Inferior parietal cortex (tissue), 1 donor: ENCODE measurements around the gene GMDS.

Experiments used
- DNase-seq: peaks from one replicate; pipeline ENCODE4 v3.0.0-alpha.2; 2016; ENCODE audit errors: extremely low spot score

The GMDS gene

DNA sequence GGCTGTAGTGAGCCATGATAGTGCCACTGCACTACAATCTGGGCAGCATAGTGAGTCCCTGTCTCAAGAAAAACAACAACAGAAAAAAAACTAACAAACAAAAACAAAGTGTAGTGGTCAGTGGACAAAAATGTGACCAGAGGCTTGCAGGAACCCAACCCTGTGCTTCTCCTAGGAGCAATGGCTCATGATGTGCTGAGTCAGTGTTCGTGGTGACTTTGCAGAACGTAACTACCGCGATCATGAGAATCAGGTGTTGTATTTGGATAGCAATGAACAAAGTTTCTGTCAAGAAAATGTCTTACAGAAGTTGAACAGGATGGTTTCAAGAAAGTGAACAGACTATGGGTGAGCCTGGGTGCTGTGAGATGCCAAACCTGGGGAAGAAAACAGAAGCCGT, 654.2 kb downstream of the GMDS start:
- DNase-seq, result no peak

DNA sequence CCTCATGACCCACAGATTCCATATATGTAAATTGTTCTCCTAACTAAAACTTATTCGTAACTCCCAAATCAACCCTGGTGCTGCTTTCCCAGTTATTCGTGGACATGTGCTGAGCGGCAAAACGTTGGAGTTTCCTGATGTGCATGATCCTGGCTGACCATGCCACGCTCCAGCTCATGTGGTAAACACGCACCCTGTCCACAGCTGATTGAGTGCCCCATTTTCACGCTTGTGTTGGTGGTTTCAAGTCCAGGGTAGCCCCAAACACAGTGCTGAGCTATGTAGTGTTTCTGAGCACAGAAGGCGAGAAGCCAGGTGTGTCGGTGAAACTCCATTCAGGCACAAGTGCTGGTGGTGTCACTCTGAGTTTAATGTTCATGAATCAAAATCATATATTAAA, 654.8 kb downstream of the GMDS start:
- no peak for DNase-seq

DNA sequence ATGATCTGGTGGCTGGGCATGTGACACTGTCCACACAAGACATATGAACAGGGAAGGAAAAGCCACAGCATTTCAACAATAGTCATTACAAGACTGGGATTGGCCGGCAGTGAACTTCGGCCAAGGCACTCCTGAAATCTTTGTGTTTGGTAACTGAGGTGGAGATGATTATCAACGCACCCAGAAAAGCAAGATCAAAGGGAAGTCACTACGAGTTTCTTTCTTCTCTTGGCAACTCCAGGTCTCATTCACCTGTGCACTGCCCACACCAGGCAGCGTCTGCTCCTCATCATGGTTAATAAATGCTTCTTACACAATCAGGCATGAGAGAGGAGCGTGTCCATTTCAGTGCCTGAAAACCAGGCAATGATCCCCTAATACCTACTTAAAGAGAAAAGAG, 656.2 kb downstream of the GMDS start:
- no peak for DNase-seq

DNA sequence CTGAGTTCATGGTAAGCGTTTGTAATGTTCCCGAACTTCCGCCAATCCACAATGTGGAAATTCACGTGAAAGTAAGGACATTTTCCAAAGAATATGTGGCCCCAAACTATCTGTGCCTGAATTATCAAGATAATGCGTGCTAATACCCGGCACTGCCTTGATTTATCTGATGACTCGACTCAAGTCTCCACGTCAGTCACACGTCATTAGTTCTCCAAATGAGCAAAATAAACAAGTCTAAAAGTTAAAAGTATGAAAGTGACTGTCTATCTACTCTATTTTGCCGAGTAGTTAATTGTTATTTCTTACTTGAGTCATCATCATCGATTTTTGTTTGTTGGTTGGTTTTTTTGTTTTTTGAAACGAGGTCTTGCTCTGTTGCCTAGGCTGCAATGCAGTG, 657.4 kb downstream of the GMDS start:
- DNase-seq, result no peak

DNA sequence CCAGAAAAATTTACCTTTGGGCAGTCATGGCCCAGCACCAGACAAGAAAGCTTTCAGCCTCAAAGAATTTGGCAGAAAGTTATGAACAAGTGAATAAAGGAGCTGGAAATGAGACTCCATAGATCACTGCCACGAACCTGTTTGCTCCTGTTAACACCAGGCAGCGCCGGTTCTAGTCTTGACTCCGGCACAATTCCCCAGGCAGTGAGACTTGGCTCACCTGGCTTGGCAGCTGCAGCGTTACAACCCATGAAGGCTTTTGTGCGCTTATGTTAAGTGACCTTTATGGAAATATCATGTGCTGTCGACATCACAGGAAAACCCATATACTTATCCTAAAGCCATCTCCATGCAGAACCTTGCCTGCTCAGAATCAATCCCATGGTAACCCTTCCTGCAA, 657.9 kb downstream of the GMDS start:
- DNase-seq, result no peak

DNA sequence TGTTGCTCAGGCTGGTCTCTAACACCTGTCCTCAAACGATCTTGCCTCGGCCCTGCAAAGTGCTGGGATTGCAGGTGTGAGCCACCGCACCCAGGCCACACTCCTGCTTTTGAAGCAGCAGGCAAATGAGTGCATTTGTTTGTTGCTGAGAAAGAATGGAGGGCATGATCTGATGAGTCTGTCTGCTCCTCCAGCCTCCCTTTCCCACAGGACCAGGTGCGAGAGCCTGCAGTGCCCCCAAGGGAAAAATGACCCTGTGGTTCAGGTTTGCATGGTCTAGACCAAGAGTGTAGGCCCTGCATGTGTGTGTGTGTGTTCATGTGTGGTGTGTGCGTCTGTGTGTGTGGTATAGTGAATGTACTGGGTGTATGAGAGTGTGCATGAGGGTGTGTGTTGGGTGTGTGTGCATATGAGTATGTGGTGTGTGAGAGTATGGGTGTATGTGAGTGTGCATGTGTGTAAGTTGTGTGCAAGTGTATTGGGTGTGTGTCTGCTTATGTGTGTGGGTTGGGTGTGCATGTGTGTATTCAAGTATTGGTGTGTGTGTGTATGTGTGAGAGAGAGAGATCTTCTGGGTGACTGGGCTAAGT, 658.4 kb downstream of the GMDS start:
- DNase-seq, result no peak

DNA sequence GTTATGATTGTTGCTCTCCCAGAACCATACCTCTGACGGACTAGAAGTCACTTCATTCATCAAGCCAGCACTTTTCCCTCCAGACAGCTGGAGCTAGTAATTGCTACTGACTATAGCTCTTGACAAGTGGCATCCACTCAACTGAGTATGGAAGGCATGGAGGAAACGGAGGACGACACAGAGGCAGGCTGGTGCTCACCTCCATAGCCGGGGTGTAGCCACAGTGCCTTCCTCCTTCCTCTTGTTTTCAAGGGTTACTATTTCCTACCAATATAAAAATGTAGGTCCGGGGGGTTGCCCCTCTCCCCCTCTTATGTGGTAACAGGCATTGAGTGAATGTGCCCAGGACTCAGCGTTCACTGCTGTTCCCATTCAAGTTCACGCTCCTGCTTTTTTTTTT, 659.1 kb downstream of the GMDS start:
- DNase-seq, result no peak

DNA sequence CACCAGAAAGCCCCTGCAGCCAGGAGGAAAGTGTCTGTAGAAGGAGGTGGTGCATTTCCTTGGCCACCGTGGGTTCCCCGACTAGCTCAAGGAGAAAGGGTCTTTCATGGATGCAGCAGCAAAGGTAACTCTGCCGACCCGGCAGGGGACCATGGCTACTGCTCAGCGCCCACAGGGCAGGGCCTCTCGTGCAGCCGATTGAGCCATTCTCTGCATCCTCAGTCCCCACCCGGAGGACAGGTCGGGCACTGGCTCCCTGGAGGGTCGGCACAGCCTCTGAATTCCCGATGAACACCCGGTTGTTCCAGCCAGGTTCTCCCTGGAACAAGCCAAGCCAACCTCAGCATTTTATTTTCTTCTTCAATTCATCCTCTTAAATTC, 659.7 kb downstream of the GMDS start:
- no peak for DNase-seq

DNA sequence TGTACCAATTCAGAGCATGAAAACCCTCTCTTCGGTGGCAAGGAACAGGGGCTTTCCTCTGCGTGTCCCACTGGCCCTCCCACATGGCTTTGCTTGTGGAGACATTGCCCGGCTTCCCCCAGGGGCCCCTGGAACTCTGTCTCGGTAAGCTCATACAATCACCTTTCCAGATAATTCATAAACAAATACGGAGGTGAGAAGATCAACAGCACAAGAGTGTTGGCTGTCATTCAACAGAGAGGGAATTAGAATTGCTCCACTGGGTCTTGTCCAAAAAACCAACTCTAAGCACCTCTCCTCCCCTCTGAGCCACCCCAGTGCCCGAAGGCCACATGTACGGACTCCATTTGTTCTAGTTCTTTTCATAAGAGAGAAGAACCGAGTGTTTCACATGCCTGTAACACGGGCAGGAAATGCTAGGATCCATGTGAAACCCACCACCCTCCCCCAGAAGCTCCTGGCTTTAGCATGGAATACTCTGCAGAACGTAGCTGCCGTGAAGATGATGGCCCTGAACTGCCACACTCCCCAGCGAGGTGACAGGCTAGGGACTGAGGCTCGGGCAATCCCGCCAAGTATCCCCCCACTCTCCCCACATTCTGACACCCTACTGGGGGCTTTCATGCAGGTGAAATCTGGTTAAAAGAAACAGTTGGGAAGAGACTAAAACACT, 660.3 kb downstream of the GMDS start:
- no peak for DNase-seq

DNA sequence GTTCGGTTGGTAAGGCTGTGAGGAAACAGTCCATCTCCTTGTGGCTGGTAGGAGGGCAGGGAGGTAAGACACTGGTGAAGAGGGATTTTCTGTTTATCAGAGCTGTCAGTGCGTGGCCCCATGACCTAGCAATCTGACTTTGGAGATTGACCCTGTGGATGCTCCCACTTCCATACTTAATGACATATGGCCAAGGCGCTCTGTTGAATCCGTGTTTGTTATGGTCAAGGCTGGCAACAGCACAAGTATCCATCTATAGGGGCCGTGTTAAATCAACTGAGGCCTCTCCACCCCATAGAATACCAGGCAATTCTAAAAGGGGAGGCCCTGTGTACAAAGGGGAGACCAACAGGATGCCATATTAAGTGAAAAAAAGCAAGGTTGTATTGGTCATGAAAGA, 661.3 kb downstream of the GMDS start:
- no peak for DNase-seq

DNA sequence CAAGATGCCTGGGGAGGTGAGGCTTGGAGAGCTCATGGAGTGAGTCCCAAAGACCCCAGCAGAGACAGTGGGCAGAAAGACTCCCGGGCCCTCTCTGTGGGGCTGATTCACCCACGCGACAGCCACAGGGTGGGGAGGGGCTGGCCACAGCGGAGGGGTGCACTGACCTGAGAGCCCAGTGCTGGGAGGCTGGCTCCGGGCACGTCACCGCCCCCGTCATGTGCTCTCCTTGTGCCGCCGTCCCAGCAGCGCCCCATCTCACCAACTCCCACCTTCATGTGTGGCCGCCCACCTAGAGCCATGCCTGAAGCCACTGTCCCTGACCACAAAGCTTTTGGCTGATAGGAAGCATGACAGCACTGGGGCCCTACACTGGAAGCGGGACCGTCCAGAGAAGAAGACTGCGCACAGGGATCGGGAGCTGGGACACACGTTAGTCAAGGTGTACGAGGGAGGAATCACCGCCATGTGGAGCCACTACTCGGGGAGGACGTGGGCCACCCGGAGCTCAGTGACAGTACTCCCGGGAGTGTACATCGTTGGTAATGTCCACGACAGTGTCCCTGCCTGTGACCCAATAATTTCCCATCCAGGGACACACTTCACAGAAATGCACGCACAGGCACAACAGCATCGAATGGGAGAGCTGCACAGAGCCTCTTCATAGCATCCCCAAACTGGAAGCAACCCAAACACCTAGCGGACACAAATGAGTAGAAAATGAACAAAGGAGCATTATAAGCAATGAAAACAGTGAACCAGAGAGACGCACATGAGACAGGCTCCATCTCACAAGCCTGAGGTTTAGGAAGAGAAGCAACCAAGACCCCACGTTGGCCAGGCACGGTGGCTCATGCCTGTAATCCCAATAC, 664.0 kb downstream of the GMDS start:
- no peak for DNase-seq

DNA sequence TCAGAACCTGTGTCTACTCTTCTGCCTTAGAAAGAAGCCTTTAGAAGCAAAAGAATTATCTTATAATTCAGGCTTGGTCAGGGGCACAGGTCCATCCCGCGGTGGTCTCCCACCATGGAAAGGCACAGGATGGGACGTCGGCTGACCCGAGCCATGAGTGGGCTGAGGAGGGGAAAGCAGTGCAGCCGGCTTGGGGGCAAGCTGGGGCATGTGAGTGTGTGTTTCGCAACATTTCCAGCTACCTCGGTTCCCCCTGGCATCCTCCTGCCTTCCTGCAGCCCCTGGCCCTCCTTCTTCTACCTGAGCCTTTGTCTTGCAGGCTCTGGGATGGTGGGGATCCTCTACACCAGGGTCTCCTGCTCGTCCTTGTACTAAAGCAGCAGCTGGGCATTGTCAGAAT, 664.8 kb downstream of the GMDS start:
- DNase-seq, result no peak

DNA sequence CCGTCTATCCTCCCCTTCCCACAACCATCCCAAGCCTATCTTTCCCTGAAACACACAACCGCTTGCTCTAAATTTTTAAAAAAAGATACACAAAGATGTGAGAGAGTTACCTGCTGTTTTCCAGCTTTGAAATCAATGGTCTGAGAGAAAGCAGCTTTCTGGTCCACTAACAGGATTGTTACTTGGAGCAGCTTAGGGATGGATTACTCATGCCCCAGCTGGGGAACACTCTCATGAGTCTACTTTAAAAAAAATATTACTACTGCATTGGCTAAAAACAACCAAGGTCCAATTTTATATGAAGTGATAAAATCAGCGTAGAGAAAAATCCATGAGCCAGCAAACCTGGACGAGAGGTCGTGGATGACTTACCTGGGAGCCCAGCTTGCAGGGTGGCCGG, 665.3 kb downstream of the GMDS start:
- no peak for DNase-seq

DNA sequence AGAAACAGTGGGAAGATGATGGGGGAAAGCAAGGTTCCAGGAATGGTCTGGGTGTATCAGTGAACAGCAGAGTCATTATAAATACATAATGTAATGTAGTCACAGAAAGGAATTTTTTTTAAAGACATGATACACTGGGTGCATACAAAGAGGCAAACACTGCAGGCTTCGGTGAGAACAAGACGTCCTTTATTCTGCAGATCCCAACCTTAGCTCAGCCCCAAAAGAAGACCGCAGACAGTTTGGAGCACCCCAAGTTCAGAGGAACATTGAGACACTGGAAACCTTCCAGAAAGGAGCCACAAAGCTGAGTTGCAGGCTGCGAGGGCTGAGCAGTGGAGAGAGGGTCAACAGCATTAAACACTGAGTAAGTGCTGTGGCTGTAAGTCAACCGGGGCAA, 666.3 kb downstream of the GMDS start:
- DNase-seq, result no peak

DNA sequence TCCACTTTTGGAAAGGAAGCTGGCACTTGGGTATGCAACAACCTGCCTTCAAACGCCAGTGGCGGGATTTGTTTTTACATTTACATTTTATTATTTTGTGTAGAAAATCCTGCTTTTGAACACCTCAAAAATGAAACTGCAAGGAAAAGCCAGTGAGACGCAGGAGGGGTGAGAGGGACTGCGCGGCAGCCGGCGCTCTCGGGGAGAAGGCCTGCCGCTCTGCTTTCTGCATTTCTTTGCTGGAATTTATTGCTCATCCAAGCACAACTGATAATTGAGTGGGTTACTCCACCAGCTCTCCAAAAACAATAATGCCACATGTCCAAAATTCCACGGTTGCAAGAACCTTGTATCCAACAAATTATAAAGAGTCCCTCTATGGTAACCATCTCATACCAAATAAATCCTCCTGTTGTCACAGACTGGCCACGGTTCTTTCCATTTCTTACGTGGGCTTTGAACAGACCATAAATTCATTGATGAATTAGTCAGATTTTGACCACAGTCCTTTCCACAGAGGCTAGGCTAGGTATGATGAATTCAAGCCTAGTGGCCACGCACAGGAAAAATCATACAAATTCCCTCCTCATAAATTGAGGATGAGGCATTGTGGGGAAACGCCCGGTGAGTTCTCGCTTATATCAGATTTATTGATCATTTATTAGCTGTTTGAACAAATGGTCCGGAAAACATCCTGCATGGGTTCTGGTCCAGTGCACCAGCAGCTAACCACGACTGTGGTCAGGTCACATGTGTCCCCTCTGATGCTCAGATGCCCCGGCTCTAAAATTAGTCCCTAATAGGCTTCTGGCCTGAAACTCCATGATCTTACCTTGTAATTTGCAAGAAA, 667.3 kb downstream of the GMDS start:
- no peak for DNase-seq

DNA sequence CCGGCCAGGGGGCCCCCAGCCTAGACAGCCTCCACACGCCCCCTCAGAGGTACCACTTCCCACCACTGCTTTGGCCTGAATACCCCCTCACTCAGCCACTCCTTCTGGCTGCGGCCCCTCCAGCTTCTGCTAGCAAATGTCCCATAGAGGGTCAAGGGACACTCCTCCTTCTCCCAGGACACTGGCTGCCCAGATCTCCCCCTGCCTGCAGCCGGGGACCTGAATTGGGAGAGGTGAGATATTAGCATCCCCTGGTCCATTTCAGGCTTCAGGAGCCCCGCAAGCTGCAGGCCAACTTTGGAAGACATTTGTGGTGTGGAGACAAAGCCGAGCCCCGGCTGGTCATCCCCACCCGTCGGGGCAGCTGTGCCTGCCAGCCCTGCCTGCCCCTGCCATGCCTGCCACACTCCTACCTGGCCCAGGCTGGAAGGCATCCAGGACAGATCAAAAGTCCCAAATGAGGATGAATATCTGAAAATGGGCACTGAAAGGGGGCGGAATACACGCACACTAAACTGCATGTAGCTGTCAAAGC, 668.2 kb downstream of the GMDS start:
- no peak for DNase-seq

DNA sequence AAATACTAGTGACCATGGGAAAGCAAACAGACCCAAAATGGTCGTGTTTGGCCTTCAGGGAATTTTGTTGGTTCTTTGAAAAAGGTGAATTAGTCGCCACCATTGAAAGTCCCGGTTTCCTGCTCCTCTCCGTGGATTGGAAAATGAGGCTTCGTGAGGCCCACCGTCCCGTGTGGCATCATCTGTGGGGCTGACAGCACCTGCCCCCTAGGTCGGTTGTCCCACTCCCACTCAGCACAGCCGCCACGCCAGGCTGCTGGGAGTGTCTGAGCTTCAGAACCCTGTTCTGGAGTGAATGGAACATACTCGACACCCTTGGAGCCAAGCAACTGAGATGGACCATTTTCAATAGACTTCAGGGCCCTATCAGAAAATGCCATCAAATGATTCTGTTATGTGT, 668.7 kb downstream of the GMDS start:
- no peak for DNase-seq

DNA sequence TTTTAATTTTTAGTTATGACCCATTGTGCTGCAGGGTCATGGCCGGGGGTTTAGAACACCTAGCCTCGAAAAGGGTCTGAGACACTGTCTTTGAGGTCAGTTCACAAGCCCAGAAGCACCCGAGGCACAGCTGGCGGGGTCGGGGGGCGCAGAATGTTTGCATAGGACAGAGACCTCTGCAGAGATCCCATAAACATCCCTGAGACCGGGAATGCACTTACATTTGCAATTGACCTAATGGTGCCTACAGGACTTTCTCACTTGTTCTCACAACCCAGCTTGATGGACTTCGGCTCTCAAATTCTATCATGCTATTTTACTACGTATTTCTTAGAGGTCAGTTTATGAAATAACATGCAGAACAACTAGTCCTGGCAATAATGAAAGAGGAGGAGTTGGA, 669.2 kb downstream of the GMDS start:
- DNase-seq, result no peak

DNA sequence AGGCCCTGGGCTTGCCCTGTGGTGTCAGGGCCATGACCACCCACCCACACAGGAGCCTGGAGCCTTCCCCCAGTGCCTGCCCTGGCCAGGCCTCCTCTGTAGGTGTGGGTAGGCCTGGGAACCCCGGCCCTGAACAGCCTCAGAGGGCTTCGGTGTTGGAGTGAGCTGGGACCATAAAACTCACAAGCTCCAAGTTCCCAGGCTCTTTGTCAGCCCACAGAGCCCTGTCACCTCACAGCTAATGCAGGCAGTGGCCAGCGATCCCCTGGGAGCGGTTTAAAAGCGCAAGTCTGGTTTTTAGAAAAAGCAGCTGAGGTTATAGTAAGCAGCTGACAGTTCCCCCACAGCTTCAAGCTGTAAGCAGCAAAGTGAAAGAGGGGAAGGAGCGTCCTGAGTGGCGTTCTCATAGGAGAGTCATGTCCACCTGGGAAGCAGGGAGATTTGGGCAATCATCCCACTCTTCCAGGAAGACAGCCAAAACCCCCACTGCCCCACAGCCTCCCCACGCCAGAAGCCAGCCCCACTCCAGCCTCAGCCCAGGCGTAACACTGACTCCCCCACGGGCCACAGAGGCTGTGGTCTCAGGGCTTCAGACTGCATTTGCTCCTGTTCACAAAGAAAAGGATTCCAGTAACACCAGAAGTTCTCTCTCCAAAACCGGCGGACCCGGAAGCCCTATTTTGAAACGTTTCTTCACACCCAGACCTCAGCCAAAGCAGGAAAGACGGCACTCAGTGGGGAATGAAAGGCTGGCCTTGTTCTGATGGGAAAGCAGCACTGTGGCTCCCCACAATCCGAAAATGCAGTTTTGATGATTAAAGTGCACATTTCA, 670.0 kb downstream of the GMDS start:
- DNase-seq, result no peak

DNA sequence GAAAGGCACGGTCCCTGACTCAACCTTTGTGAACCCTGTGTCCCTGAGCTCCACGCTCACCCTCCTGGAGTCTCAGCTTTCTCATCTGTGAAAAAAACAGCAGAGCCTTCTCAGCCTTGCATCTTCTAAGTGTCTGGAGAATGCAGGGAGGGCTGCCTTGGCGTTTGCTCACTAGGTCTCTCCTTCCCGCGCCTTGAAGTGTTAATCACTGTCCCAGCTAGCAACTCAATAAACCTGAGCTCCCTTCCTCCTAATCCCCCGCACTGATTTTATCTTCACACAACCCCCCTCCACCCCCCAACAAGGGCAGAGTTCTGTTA, 670.6 kb downstream of the GMDS start:
- no peak for DNase-seq

DNA sequence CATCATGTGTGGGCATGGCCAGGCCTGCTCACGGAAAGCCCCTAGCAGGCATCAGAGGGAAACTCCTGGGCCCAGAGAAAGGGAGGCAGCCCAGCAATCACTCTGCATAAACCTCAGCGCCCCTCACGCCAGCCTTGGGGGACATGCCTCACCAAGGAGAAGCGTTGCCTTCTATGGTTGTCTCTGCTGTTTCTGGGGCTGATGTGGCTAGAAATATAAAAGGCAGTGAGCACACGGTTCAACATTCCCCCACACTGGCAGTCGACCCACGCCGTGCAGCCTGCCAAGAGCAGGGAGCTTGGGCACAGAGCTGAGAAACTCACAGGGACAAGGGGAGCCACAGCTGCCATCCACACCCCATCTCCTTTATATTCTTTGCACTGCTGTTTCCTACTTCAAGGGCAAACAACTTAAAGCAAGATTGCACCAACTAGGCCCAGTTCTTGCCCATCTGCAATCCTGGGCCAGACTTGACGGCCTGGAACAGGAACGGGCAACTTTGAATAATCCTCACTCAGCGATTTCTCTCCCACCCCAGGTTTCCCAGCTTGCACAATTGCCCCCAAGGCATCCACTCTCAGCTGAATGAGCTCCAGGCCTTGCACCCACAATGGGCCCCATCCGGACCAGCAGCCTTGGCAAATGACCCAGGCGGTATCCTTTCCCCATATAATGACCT, 671.2 kb downstream of the GMDS start:
- peak; percentile 14 for DNase-seq
